Kidney (tissue), 14 donors: ENCODE data around the gene MRPL54. TPM values are rescaled to one million over a fixed set of nuclear protein-coding genes. Genes with fewer than 3 reads are reported as not detected.

Source experiments
- DNase-seq, 5 donors: peaks; one replicate each; pipeline ENCODE4 v3.0.0-alpha.2; 2013 to 2020
- FAIRE-seq: peaks from 2 replicates; lab custom pipeline; 2012; peaks lifted over from hg19 to GRCh38; lab: Jason Lieb, UNC
- H3K27ac ChIP-seq, 2 donors: one replicate each; pipeline ENCODE4 v1.7.0; 2013; ENCODE audit warnings: low read depth in 2 of 2, low read length in 2 of 2, inconsistent platforms in 1 of 2
- H3K27me3 ChIP-seq: one replicate; pipeline ENCODE4 v1.7.1; 2013; ENCODE audit warnings: low read length, inconsistent platforms; ENCODE audit not compliant: control insufficient read depth, insufficient read depth
- H3K36me3 ChIP-seq, 3 donors: one replicate each; pipeline versions ENCODE4 v1.7.0 to v1.7.1; 2013; ENCODE audit warnings: low read length in 3 of 3, control low read depth in 1 of 3, inconsistent platforms in 1 of 3; ENCODE audit not compliant: insufficient read depth in 3 of 3, control insufficient read depth in 2 of 3
- H3K4me1 ChIP-seq, 3 donors: one replicate each; pipeline versions ENCODE4 v1.7.0 to v1.7.1; 2013; ENCODE audit warnings: low read length in 3 of 3, inconsistent platforms in 1 of 3, low read depth in 1 of 3; ENCODE audit not compliant: control insufficient read depth in 2 of 3, insufficient read depth in 2 of 3
- H3K4me3 ChIP-seq, 3 donors: one replicate each; pipeline versions ENCODE4 v1.7.0 to v1.8.1; 2013; ENCODE audit warnings: low read length in 3 of 3, control low read depth in 1 of 3, inconsistent platforms in 1 of 3
- H3K9ac ChIP-seq, 3 donors: one replicate each; pipeline versions ENCODE4 v1.7.0 to v1.7.1; 2013; ENCODE audit warnings: low read length in 3 of 3, control low read depth in 1 of 3, inconsistent platforms in 1 of 3
- H3K9me3 ChIP-seq, 3 donors: one replicate each; pipeline versions ENCODE4 v1.7.0 to v1.7.1; 2013; ENCODE audit warnings: low read length in 3 of 3, control low read depth in 1 of 3, inconsistent platforms in 1 of 3; ENCODE audit not compliant: control insufficient read depth in 2 of 3, insufficient read depth in 1 of 3
- intact Hi-C: fragments of 100-400 bp; cut with DNase I; formaldehyde crosslinking; loops from one replicate; pipeline ENCODE4 v1.11.1; 2022
- polyA plus RNA-seq: library from polyadenylated mRNA; stranded (reverse); fragments of 350-450 nt; fragmentation: Illumina TruSeq; extraction: RNeasy Lipid Tissue Mini Kit (QIAGEN cat#74804); gene quantifications from one replicate; pipeline ENCODE4 v1.2.3, GENCODE V29; 2014; ENCODE audit warnings: low read depth, low replicate concordance; ENCODE audit not compliant: insufficient read depth
- total RNA-seq: library from RNA; stranded (reverse); fragmentation: NEBNext Ultra II Directional; extraction: Animal tissue kit (Norgen Biotek cat#: 25700); gene quantifications from one replicate; pipeline ENCODE4 v1.2.1, GENCODE V29; 2021
- TF ChIP-seq, protein P1 (sequence below): IDR thresholded peaks from 3 replicates; pipeline ENCODE4 v1.5.1; 2012; ENCODE audit warnings: mild to moderate bottlenecking, moderate library complexity, borderline replicate concordance; ENCODE audit not compliant: insufficient read depth; ENCODE audit errors: extremely low read depth
- donor health status: control.
- donor health status: control.
- donor health status: control.
- donor health status: control.
- donor health status: control.
- donor health status: DM: yes; HTN: yes; CAD: no.
- donor health status: Normal renal cell carcinoma (clear cell type).

Gene MRPL54
- total and polyA plus RNA-seq, 2 donors from 2014 or later, result 57.6 to 151 TPM

DNA sequence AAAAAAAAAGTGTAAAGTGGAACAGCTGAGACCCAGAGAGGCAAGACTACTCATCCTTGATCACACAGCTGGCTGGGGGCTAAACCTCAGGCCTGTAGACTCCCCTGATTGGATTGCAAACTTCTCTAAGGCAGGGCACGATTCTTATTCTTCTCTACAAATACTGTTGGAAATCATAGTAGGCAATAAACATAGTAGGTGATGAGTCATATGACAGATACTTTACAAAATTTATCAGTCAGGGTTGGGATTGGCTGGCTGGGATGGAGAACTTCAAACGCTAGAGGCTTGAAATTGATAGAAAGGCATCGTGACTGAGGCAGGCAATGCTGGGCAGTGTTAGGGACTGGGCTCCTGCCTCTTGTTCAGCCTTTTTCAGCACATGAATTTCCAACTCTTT is 29.6 kb downstream of the MRPL54 start:
- Histone ChIP-seq H3K36me3 (no peaks in the 10 kb centered on the region), H3K4me1 (no peaks in the 10 kb centered on the region), H3K9ac (no peak overlapping the region), H3K27ac (no peak overlapping the region), H3K9me3 (peaks cover 0 to 4% (median 0%) of the 10 kb centered on the region in 3 donors), H3K27me3 (no peaks in the 10 kb centered on the region), H3K4me3 (no peak overlapping the region)
- TF ChIP-seq, protein P1, sequence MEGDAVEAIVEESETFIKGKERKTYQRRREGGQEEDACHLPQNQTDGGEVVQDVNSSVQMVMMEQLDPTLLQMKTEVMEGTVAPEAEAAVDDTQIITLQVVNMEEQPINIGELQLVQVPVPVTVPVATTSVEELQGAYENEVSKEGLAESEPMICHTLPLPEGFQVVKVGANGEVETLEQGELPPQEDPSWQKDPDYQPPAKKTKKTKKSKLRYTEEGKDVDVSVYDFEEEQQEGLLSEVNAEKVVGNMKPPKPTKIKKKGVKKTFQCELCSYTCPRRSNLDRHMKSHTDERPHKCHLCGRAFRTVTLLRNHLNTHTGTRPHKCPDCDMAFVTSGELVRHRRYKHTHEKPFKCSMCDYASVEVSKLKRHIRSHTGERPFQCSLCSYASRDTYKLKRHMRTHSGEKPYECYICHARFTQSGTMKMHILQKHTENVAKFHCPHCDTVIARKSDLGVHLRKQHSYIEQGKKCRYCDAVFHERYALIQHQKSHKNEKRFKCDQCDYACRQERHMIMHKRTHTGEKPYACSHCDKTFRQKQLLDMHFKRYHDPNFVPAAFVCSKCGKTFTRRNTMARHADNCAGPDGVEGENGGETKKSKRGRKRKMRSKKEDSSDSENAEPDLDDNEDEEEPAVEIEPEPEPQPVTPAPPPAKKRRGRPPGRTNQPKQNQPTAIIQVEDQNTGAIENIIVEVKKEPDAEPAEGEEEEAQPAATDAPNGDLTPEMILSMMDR, result no peak
- DNase-seq (no peak), FAIRE-seq (no peak)
- intact Hi-C loops, result no loop called here

DNA sequence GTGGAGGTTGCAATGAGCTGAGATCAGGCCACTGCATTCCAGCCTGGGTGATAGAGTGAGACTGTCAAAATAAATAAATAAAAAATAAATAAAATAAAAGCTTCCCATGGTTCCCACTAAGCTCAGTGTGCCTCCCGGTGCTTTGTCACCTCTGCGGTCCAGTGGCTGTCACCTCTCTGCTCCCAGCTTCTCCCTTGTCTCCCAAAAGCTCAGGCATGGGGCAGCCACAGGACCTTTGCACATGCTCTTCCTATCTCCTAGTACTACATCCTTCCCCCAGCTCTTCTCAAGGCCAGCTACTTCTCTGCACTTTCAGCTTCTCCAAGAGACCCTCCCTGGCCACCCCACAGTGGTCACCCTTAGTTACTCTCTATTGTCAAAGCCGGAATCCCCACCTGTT is 31.3 kb downstream of the MRPL54 start:
- intact Hi-C loops, result no loop called here
- H3K4me3 ChIP-seq, result no peak overlapping the region
- H3K9ac ChIP-seq, result no peak overlapping the region
- no peak overlapping the region for H3K27ac ChIP-seq
- no peaks in the 10 kb centered on the region for H3K27me3 ChIP-seq
- TF ChIP-seq, protein P1, result no peak
- FAIRE-seq (no peak), DNase-seq (no peak)
- no peaks in the 10 kb centered on the region for H3K4me1 ChIP-seq
- H3K36me3 ChIP-seq, result no peaks in the 10 kb centered on the region
- peaks cover 0 to 4% (median 0%) of the 10 kb centered on the region in 3 donors for H3K9me3 ChIP-seq

DNA sequence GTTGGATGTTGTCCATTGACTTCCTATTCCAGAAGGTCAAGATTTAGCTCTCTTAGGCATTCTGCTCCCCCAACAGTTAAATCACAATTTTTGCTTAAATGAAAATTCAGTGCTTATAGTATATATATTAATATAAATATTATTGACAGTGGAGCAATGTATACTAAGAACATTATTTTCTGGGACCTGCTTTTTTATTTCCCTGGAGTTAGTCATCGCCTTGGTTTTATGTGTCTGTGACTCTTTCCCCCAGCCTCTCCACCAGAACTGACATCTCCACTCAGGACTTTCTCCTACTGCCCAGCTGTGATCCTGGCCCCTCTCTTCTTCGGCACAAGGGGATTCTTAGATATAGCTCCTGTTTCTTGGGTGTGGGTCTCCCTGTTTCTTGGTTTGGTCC is 33.9 kb downstream of the MRPL54 start:
- H3K4me3 ChIP-seq, result no peak overlapping the region
- DNase-seq (no peak), FAIRE-seq (no peak)
- TF ChIP-seq, protein P1, result no peak
- H3K36me3 ChIP-seq, result no peaks in the 10 kb centered on the region
- H3K9ac ChIP-seq, result no peak overlapping the region
- H3K27me3 ChIP-seq, result peaks cover 4% of the 10 kb centered on the region
- H3K9me3 ChIP-seq, result peaks cover 0 to 4% (median 0%) of the 10 kb centered on the region in 3 donors
- peaks cover 0 to 2% (median 0%) of the 10 kb centered on the region in 3 donors for H3K4me1 ChIP-seq
- no peak overlapping the region for H3K27ac ChIP-seq
- intact Hi-C loops, result no loop called here

DNA sequence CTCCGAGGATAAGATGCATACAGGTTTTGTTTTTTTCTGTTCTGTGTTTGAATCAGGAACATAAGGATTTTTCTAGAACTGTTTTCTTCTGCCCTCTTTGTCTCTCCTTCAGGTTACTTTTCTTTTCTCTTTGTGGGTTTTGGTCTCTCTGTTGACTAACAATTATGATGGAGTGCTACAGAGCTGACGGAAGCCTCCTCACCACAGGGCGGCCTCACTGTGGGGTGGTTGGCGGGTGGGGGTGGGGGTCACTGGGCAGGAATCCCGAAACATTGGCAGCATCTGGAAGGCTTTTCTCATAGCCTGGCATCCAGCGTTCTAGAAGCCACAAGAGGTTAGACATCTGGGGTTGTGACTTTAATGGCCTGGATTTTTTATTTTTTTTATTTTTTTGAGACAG is 35.7 kb downstream of the MRPL54 start:
- Histone ChIP-seq H3K4me1 (peaks cover 0 to 2% (median 0%) of the 10 kb centered on the region in 3 donors), H3K9ac (no peak overlapping the region), H3K27ac (no peak overlapping the region), H3K9me3 (peaks cover 0 to 4% (median 0%) of the 10 kb centered on the region in 3 donors), H3K36me3 (no peaks in the 10 kb centered on the region), H3K4me3 (no peak overlapping the region), H3K27me3 (peaks cover 4% of the 10 kb centered on the region)
- TF ChIP-seq, protein P1, result no peak
- no peak for FAIRE-seq
- intact Hi-C loops, result no loop called here
- no peak for DNase-seq
